ENCODE measurements around the gene ST3GAL4.

DNA sequence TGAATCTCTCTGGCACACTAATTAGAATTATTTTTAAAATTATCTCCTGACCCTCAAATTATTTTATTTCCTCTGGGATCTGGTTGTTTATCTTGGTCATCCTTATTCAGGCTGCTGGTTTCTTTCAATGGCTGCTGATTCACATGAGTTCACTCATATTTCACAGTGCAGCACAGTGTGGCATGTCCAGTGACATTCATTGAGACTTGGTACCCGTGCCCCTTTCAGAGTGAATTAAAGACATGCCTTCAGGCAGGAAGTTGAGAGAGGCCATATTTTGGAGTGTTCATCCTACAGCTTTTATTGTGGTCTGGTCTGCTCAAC, 38.1 kb upstream of the ST3GAL4 start:
- TF ChIP-seq, protein P1, sequence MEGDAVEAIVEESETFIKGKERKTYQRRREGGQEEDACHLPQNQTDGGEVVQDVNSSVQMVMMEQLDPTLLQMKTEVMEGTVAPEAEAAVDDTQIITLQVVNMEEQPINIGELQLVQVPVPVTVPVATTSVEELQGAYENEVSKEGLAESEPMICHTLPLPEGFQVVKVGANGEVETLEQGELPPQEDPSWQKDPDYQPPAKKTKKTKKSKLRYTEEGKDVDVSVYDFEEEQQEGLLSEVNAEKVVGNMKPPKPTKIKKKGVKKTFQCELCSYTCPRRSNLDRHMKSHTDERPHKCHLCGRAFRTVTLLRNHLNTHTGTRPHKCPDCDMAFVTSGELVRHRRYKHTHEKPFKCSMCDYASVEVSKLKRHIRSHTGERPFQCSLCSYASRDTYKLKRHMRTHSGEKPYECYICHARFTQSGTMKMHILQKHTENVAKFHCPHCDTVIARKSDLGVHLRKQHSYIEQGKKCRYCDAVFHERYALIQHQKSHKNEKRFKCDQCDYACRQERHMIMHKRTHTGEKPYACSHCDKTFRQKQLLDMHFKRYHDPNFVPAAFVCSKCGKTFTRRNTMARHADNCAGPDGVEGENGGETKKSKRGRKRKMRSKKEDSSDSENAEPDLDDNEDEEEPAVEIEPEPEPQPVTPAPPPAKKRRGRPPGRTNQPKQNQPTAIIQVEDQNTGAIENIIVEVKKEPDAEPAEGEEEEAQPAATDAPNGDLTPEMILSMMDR (conservative IDR thresholded peaks at IDR 0.05), result no peak
- no peak for TF ChIP-seq ZFX (IDR thresholded peaks at IDR 0.05)
